Measurements from ENCODE around the gene RAX2. TPM values are rescaled to one million over a fixed set of nuclear protein-coding genes. Genes with fewer than 3 reads are reported as not detected.

RAX2 gene
- total and polyA plus RNA-seq, 10 of the 15 experiments (the other 5 are each of a cell fraction or from before 2014, with no cell fraction given) = not detected

- no TSS peak for BruUV-seq (replicated peaks)
- ATAC-seq (no peak), DNase-seq (ENCODE audit: low read depth, low spot score) (no peak), FAIRE-seq (no peak)
- ChIA-PET POLR2A (interaction anchor here (0.6 kb wide), 1 partner anchor 507 kb away, joined by 4 read pairs; no protein-coding TSS in a partner anchor), CTCF (no interaction called here), SMC1A (ENCODE audit: uncharacterized antibody, unreplicated experiment) (no interaction called here), RAD21 (ENCODE audit: unreplicated experiment) (no interaction called here)
- Histone ChIP-seq H3K9me3 (replicated peaks; ENCODE audit: control insufficient read depth, insufficient read depth, low read length) (no peaks in the 10 kb centered on the region; the same call in 1 of the 3 replicates), H3K27me3 (replicated peaks in 1 of 2; ENCODE audit: control insufficient read depth in 2 of 2, insufficient read depth in 2 of 2, low read length in 1 of 2) (no peaks in the 10 kb centered on the region), H3K4me3 (no peak overlapping the region), H2AFZ (ENCODE audit: control insufficient read depth, low read depth, low read length) (no peak overlapping the region), H3K4me1 (ENCODE audit: control insufficient read depth, insufficient read depth, low read length) (no peaks in the 10 kb centered on the region), H3K36me3 (ENCODE audit: control insufficient read depth in 2 of 2, insufficient read depth in 2 of 2, low read length in 1 of 2) (no peaks in the 10 kb centered on the region), H3K9ac (ENCODE audit: control insufficient read depth, insufficient read depth, low read length) (no peak overlapping the region), H4K20me1 (ENCODE audit: control insufficient read depth, insufficient read depth) (no peaks in the 10 kb centered on the region), H3K27ac (ENCODE audit: control insufficient read depth, insufficient read depth) (no peak overlapping the region), H3K79me2 (ENCODE audit: control insufficient read depth, insufficient read depth, low read length) (no peaks in the 10 kb centered on the region), H3K4me2 (ENCODE audit: control insufficient read depth, insufficient read depth) (no peak overlapping the region)
- TF ChIP-seq ZNF217 (IDR thresholded peaks at IDR 0.05) (no peak), STAT1 (conservative IDR thresholded peaks at IDR 0.05) (no peak), BACH1 (IDR thresholded peaks at IDR 0.05; ENCODE audit: borderline replicate concordance) (no peak)
- TF ChIP-seq, protein P1, sequence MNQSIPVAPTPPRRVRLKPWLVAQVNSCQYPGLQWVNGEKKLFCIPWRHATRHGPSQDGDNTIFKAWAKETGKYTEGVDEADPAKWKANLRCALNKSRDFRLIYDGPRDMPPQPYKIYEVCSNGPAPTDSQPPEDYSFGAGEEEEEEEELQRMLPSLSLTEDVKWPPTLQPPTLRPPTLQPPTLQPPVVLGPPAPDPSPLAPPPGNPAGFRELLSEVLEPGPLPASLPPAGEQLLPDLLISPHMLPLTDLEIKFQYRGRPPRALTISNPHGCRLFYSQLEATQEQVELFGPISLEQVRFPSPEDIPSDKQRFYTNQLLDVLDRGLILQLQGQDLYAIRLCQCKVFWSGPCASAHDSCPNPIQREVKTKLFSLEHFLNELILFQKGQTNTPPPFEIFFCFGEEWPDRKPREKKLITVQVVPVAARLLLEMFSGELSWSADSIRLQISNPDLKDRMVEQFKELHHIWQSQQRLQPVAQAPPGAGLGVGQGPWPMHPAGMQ (IDR thresholded peaks at IDR 0.05; ENCODE audit: borderline replicate concordance) = no peak
- in situ Hi-C loops (cut with MboI) (no loop called here), intact Hi-C loops (cut with micrococcal nuclease; ENCODE audit: unreplicated experiment) (no loop called here)
- 35% methylated on average over 3 of the region's 3 CpGs for WGBS (ENCODE audit: insufficient coverage, insufficient replicate concordance, low lambda C conversion rate, missing lambda C conversion rate)
These were observed 21.8 kb upstream of the RAX2 start for GRCh38 chr19:3793799-3794198.

GRCh38 chr19:3792114-3792513 lies 20.1 kb upstream of the RAX2 start:
- H3K36me3 ChIP-seq (ENCODE audit: control insufficient read depth in 2 of 2, insufficient read depth in 2 of 2, low read length in 1 of 2) = no peaks in the 10 kb centered on the region
- no peak overlapping the region for H3K9ac ChIP-seq (ENCODE audit: control insufficient read depth, insufficient read depth, low read length)
- no peaks in the 10 kb centered on the region for H4K20me1 ChIP-seq (ENCODE audit: control insufficient read depth, insufficient read depth)
- DNase-seq (ENCODE audit: low read depth, low spot score) (no peak), ATAC-seq (no peak), FAIRE-seq (no peak)
- H3K27ac ChIP-seq (ENCODE audit: control insufficient read depth, insufficient read depth) = no peak overlapping the region
- no peak overlapping the region for H3K4me3 ChIP-seq
- intact Hi-C loops (cut with micrococcal nuclease; ENCODE audit: unreplicated experiment) = no loop called here
- no peaks in the 10 kb centered on the region for H3K79me2 ChIP-seq (ENCODE audit: control insufficient read depth, insufficient read depth, low read length)
- in situ Hi-C loops (cut with MboI) = no loop called here
- H3K9me3 ChIP-seq (replicated peaks; ENCODE audit: control insufficient read depth, insufficient read depth, low read length) = no peaks in the 10 kb centered on the region; the same call in 1 of the 3 replicates
- BruUV-seq (replicated peaks) = no TSS peak
- H3K4me2 ChIP-seq (ENCODE audit: control insufficient read depth, insufficient read depth) = no peak overlapping the region
- no peaks in the 10 kb centered on the region for H3K27me3 ChIP-seq (replicated peaks in 1 of 2; ENCODE audit: control insufficient read depth in 2 of 2, insufficient read depth in 2 of 2, low read length in 1 of 2)
- RAD21 ChIA-PET (ENCODE audit: unreplicated experiment) = no interaction called here
- CTCF ChIA-PET = no interaction called here
- SMC1A ChIA-PET (ENCODE audit: uncharacterized antibody, unreplicated experiment) = no interaction called here
- H3K4me1 ChIP-seq (ENCODE audit: control insufficient read depth, insufficient read depth, low read length) = no peaks in the 10 kb centered on the region
- POLR2A ChIA-PET = interaction anchor here (0.6 kb wide), 1 partner anchor 1197 kb away, joined by 4 read pairs; no protein-coding TSS in a partner anchor
- no peak overlapping the region for H2AFZ ChIP-seq (ENCODE audit: control insufficient read depth, low read depth, low read length)
- TF ChIP-seq TCF12 (IDR thresholded peaks at IDR 0.05; ENCODE audit: low read depth, low read length) = no peak
- TF ChIP-seq EED (IDR thresholded peaks at IDR 0.05; ENCODE audit: low read depth) = no peak
- TF ChIP-seq MYB (IDR thresholded peaks at IDR 0.05; ENCODE audit: borderline replicate concordance, low read depth, low read length) = no peak
- WGBS (ENCODE audit: insufficient coverage, insufficient replicate concordance, low lambda C conversion rate, missing lambda C conversion rate) = 9% methylated on average over 3 of the region's 3 CpGs
